ENCODE measurements around the gene NT5M.

The NT5M gene

GRCh38 chr17:17356149-17356930 lies 53.2 kb downstream of the NT5M start:
- FAIRE-seq: no peak

GRCh38 chr17:17356931-17357270 lies 53.7 kb downstream of the NT5M start:
- FAIRE-seq: no peak

- FAIRE-seq: no peak
Measured at GRCh38 chr17:17358060-17358751, 55.0 kb downstream of the NT5M start.

GRCh38 chr17:17358866-17359265 lies 55.7 kb downstream of the NT5M start:
- FAIRE-seq: no peak

GRCh38 chr17:17359271-17359670 lies 56.1 kb downstream of the NT5M start:
- no peak for FAIRE-seq

- FAIRE-seq: no peak
Measured at GRCh38 chr17:17360087-17360730, 57.0 kb downstream of the NT5M start.

GRCh38 chr17:17361543-17361866 lies 58.3 kb downstream of the NT5M start:
- no peak for FAIRE-seq

- no peak for FAIRE-seq
Measured at GRCh38 chr17:17361867-17362539, 58.8 kb downstream of the NT5M start.

GRCh38 chr17:17362540-17362930 lies 59.4 kb downstream of the NT5M start:
- no peak for FAIRE-seq

- FAIRE-seq: no peak
Measured at GRCh38 chr17:17363638-17364337, 60.6 kb downstream of the NT5M start.

GRCh38 chr17:17364338-17364667 lies 61.1 kb downstream of the NT5M start:
- no peak for FAIRE-seq

- no peak for FAIRE-seq
Measured at GRCh38 chr17:17365476-17366110, 62.4 kb downstream of the NT5M start.

- FAIRE-seq: no peak
Measured at GRCh38 chr17:17366235-17366634, 63.1 kb downstream of the NT5M start.

- FAIRE-seq: no peak
Measured at GRCh38 chr17:17366941-17367875, 64.0 kb downstream of the NT5M start.

- FAIRE-seq: no peak
Measured at GRCh38 chr17:17367931-17368330, 64.8 kb downstream of the NT5M start.

- no peak for FAIRE-seq
Measured at GRCh38 chr17:17370711-17371110, 67.5 kb downstream of the NT5M start.

GRCh38 chr17:17372856-17373520 lies 69.8 kb downstream of the NT5M start:
- FAIRE-seq: no peak

- no peak for FAIRE-seq
Measured at GRCh38 chr17:17375841-17376240, 72.7 kb downstream of the NT5M start.

GRCh38 chr17:17376362-17376761 lies 73.2 kb downstream of the NT5M start:
- FAIRE-seq: no peak

- no peak for FAIRE-seq
Measured at GRCh38 chr17:17377071-17377967, 74.1 kb downstream of the NT5M start.
